OCI-LY7 (cell line): Measurements from ENCODE around the gene ANXA7. TPM values are rescaled to one million over a fixed set of nuclear protein-coding genes. Genes with fewer than 3 reads are reported as not detected.

ENCODE experiments used
- BruUV-seq: library from RNA; stranded (reverse); fragments of 400-500 nt; replicated peaks from 2 replicates; lab custom pipeline; 2021; lab: Mats Ljungman, UMichigan
- CTCF ChIA-PET: fragments of 300-600 bp; sonication (Branson Sonifier 250); formaldehyde crosslinking; loops from one replicate; lab custom pipeline; 2022; ENCODE audit warnings: antibody characterized with exemption; ENCODE audit not compliant: unreplicated experiment; lab: Charles Lee
- POLR2A ChIA-PET: fragments of 300-600 bp; sonication (Branson Sonifier 250); formaldehyde crosslinking; loops from one replicate; lab custom pipeline; 2022; ENCODE audit warnings: antibody characterized with exemption; lab: Charles Lee
- DNase-seq: peaks from one replicate; pipeline ENCODE4 v3.0.0-alpha.2; 2015; ENCODE audit warnings: low spot score
- H2AFZ ChIP-seq: fragments of 200-600 bp; sonication (generic), shearing (Covaris generic); 2 replicates; pipeline ENCODE4 v1.6.1; 2014; ENCODE audit warnings: mild to moderate bottlenecking, antibody characterized with exemption, low read length, moderate library complexity
- H3K27ac ChIP-seq: fragments of 200-600 bp; sonication (generic); 2 replicates; pipeline ENCODE4 v1.5.1; 2014; ENCODE audit warnings: mixed run types, low read depth, mild to moderate bottlenecking, moderate library complexity, low read length, inconsistent platforms; ENCODE audit not compliant: poor library complexity, severe bottlenecking
- H3K36me3 ChIP-seq: fragments of 200-600 bp; sonication (generic); 2 replicates; pipeline ENCODE4 v1.6.1; 2014; ENCODE audit warnings: mild to moderate bottlenecking, antibody characterized with exemption, low read length, moderate library complexity, mixed read lengths; ENCODE audit not compliant: insufficient read depth
- H3K4me1 ChIP-seq: fragments of 200-600 bp; sonication (generic); 2 replicates; pipeline ENCODE4 v1.5.1; 2014; ENCODE audit warnings: mild to moderate bottlenecking, low read length; ENCODE audit not compliant: insufficient read depth, poor library complexity, severe bottlenecking
- H3K4me2 ChIP-seq: fragments of 200-600 bp; sonication (generic); 2 replicates; pipeline ENCODE4 v1.6.1; 2014; ENCODE audit warnings: mild to moderate bottlenecking, low read length
- H3K4me3 ChIP-seq: fragments of 200-600 bp; sonication (generic); 2 replicates; pipeline ENCODE4 v1.5.1; 2014; ENCODE audit warnings: mild to moderate bottlenecking, low read depth, low read length; ENCODE audit not compliant: poor library complexity, severe bottlenecking
- H3K79me2 ChIP-seq: fragments of 200-600 bp; sonication (generic); 2 replicates; pipeline ENCODE4 v1.6.1; 2016; ENCODE audit warnings: low read depth, mild to moderate bottlenecking, low read length, moderate library complexity, mixed read lengths; ENCODE audit not compliant: insufficient read depth
- H3K9me2 ChIP-seq: fragments of 200-600 bp; sonication (generic); 2 replicates; pipeline ENCODE4 v1.6.1; 2016; ENCODE audit warnings: mild to moderate bottlenecking, low read length, mixed read lengths; ENCODE audit not compliant: insufficient read depth
- H3K9me3 ChIP-seq: fragments of 200-600 bp; sonication (generic); 2 replicates; pipeline ENCODE4 v1.6.1; 2014; ENCODE audit warnings: mild to moderate bottlenecking, mixed run types, low read length, mixed read lengths
- H4K20me1 ChIP-seq: fragments of 200-600 bp; sonication (generic); 2 replicates; pipeline ENCODE4 v1.6.1; 2014; ENCODE audit warnings: mild to moderate bottlenecking, antibody characterized with exemption, low read length, moderate library complexity, mixed read lengths; ENCODE audit not compliant: insufficient read depth
- EZH2phosphoT487 ChIP-seq: fragments of 200-600 bp; sonication (generic); IDR thresholded peaks from 2 replicates; pipeline ENCODE4 v1.6.1; 2018; ENCODE audit warnings: low read depth, borderline replicate concordance, mild to moderate bottlenecking, mixed run types, antibody characterized with exemption, low read length, moderate library complexity, mixed read lengths
- intact Hi-C: fragments of 100-400 bp; cut with micrococcal nuclease; formaldehyde crosslinking; loops from one replicate; pipeline ENCODE4 v1.10.0; 2022; ENCODE audit not compliant: unreplicated experiment
- total RNA-seq, 2 experiments: library from RNA; depleted of rRNA in 1 of 2; stranded (reverse); fragments of >200 nt in 1 of 2; shearing (Covaris generic) in 1 of 2; gene quantifications; 2 replicates each; pipeline ENCODE4 v1.2.3, GENCODE V29; 2014 to 2022
- TF ChIP-seq, protein P1 (sequence below): fragments of 200-600 bp; sonication (generic); conservative IDR thresholded peaks from 2 replicates; pipeline ENCODE4 v1.5.1; 2014; ENCODE audit warnings: mild to moderate bottlenecking, antibody characterized with exemption, low read length, moderate library complexity, mixed read lengths

ANXA7 gene
- total RNA-seq, 2 experiments from 2014 or later: 52.0 to 86.6 TPM

DNA sequence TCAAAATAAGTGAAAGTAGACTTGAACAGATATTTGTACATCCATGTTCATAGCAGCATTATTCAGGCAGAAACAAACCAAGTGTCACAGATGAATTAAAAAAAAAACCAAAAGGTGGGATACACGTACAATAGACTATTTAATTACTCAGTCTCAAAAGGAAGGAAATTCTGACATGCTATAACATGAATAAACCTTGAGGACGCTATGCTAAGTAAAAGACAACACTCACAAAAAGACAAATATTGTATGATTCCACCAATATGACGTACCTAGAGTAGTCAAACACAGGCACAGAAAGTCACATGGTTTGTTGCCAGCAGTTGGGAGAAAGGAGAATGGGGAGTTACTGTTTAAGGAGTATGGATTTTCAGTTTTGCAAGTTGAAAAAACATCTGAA is 37.2 kb downstream of the ANXA7 start:
- POLR2A ChIA-PET: interaction anchor here (0.7 kb wide), 1 partner anchor 166 kb away, joined by 4 read pairs; no protein-coding TSS in a partner anchor
- H3K27ac ChIP-seq: no peak overlapping the region
- H3K36me3 ChIP-seq: peaks cover 80% of the 10 kb centered on the region
- BruUV-seq: no TSS peak
- no peaks in the 10 kb centered on the region for H3K9me3 ChIP-seq
- no peaks in the 10 kb centered on the region for H3K4me1 ChIP-seq
- H4K20me1 ChIP-seq: no peaks in the 10 kb centered on the region
- intact Hi-C loops: no loop called here
- H3K4me3 ChIP-seq: no peak overlapping the region
- CTCF ChIA-PET: no interaction called here
- H3K9me2 ChIP-seq: no peaks in the 10 kb centered on the region
- no peaks in the 10 kb centered on the region for H3K79me2 ChIP-seq
- no peak overlapping the region for H3K4me2 ChIP-seq
- TF ChIP-seq, protein P1, sequence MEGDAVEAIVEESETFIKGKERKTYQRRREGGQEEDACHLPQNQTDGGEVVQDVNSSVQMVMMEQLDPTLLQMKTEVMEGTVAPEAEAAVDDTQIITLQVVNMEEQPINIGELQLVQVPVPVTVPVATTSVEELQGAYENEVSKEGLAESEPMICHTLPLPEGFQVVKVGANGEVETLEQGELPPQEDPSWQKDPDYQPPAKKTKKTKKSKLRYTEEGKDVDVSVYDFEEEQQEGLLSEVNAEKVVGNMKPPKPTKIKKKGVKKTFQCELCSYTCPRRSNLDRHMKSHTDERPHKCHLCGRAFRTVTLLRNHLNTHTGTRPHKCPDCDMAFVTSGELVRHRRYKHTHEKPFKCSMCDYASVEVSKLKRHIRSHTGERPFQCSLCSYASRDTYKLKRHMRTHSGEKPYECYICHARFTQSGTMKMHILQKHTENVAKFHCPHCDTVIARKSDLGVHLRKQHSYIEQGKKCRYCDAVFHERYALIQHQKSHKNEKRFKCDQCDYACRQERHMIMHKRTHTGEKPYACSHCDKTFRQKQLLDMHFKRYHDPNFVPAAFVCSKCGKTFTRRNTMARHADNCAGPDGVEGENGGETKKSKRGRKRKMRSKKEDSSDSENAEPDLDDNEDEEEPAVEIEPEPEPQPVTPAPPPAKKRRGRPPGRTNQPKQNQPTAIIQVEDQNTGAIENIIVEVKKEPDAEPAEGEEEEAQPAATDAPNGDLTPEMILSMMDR: no peak
- TF ChIP-seq EZH2phosphoT487: no peak
- DNase-seq: no peak
- no peak overlapping the region for H2AFZ ChIP-seq

DNA sequence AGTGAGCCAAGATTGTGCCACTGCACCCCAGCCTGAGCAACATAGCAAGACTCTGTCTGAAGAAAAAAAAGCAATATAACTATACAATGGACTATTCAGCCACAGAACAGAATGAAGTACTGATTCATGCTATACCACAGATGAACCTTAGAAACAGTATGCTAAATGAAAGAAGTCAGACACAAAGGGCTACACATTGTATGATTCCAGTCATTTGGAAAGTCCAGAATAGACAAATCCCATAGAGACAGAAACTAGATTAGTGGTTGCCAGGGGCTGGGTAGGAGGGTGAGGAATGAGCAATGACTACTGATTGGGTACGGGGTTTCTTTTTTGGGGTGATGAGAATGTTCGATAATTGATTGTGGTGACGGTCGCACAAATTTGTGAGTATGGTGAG is 45.6 kb downstream of the ANXA7 start:
- H3K4me1 ChIP-seq: no peaks in the 10 kb centered on the region
- H3K4me3 ChIP-seq: no peak overlapping the region
- H2AFZ ChIP-seq: no peak overlapping the region
- H3K9me2 ChIP-seq: no peaks in the 10 kb centered on the region
- H3K9me3 ChIP-seq: no peaks in the 10 kb centered on the region
- peaks cover 51% of the 10 kb centered on the region for H3K36me3 ChIP-seq
- TF ChIP-seq, protein P1: no peak
- TF ChIP-seq EZH2phosphoT487: no peak
- H3K4me2 ChIP-seq: no peak overlapping the region
- DNase-seq: no peak
- BruUV-seq: no TSS peak
- H3K79me2 ChIP-seq: no peaks in the 10 kb centered on the region
- H4K20me1 ChIP-seq: no peaks in the 10 kb centered on the region
- ChIA-PET POLR2A (no interaction called here), CTCF (no interaction called here)
- intact Hi-C loops: no loop called here
- H3K27ac ChIP-seq: no peak overlapping the region

DNA sequence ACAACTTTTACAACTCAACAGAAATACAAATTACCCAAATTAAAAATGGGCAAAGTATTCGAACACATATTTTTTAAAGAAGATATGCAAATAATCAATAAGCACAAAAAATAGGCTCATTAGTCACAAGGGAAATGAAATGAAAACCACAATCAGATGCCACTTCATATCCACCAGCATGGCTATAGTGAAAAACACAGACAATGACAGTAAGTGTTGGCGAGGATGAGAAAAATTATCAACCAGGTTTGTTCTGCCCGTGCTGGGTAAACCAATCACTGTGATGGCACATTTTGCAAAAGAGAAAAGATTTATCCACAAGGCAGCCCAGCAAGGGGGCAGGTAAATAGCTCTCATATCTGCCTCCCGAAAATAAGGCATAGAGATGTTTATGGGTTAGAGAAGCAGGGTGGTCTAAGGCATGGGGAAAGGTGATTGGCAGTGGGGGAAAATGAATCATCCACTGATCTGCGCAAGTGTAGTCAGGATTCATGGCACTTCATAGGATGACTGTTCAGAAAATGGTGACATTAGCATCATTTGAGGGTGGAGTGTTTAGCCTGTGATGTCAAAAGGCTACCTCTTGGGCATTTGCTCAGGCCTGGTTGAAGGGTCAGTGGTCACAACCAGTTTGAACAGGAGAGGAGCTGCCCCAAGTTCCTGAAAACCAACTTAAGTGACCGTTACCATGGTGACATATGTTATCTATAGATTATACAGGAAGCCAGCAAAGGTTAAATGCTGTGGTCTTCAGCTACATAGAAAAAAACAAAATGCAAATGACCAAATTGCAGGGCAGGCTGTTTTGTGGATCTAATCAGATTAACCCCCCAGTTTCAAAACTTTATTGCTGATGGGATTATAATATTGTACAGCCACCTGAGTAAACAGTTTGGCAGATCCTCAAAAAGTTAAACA is 47.2 kb downstream of the ANXA7 start:
- ChIA-PET POLR2A (interaction anchor here (0.6 kb wide), 1 partner anchor 1576 kb away, joined by 5 read pairs; no protein-coding TSS in a partner anchor), CTCF (no interaction called here)
- no peak for DNase-seq
- Histone ChIP-seq H3K27ac (no peak overlapping the region), H3K36me3 (peaks cover 49% of the 10 kb centered on the region), H3K4me2 (no peak overlapping the region), H2AFZ (no peak overlapping the region), H3K4me1 (no peaks in the 10 kb centered on the region), H3K9me2 (no peaks in the 10 kb centered on the region), H3K9me3 (no peaks in the 10 kb centered on the region), H4K20me1 (no peaks in the 10 kb centered on the region), H3K79me2 (no peaks in the 10 kb centered on the region), H3K4me3 (no peak overlapping the region)
- BruUV-seq: no TSS peak
- intact Hi-C loops: no loop called here
- no peak for TF ChIP-seq EZH2phosphoT487
- TF ChIP-seq, protein P1: no peak
